22Rv1 (cell line): Measurements from ENCODE around the gene FHIT.

ENCODE experiments used
- CTCF ChIP-seq: fragments of 450-650 bp; IDR thresholded peaks from 2 replicates; pipeline ENCODE4 v1.5.1; 2017; ENCODE audit warnings: mild to moderate bottlenecking
- ZFX ChIP-seq: fragments of 450-650 bp; IDR thresholded peaks from 2 replicates; pipeline ENCODE4 v1.6.1; 2017; ENCODE audit warnings: antibody characterized with exemption, borderline replicate concordance

GRCh38 chr3:61051666-61052065 is 199.6 kb downstream of the FHIT start:
- TF ChIP-seq CTCF (no peak), ZFX (no peak)
